Measurements from ENCODE around the gene PRDX2.

Gene PRDX2

GRCh38 chr19:12792853-12793289, 8.7 kb downstream of the PRDX2 start:
- no peak for DNase-seq (ENCODE audit: low read depth in 1 of 2, low spot score in 1 of 2)

- peak; percentile 60 to 61 for DNase-seq (ENCODE audit: low read depth in 1 of 2, low spot score in 1 of 2)
Measured at GRCh38 chr19:12792051-12792852, 9.3 kb downstream of the PRDX2 start.

GRCh38 chr19:12791345-12792050, 10.1 kb downstream of the PRDX2 start, which contains the start of gene JUNB:
Gene JUNB, plus strand, starts transcription at chr19:12791486. Its CDS starts 286 bp downstream, at chr19:12791772.
- peak; percentile 94 to 96 for DNase-seq (ENCODE audit: low read depth in 1 of 2, low spot score in 1 of 2)

GRCh38 chr19:12790628-12791344, 10.8 kb downstream of the PRDX2 start:
- no peak for DNase-seq (ENCODE audit: low read depth in 1 of 2, low spot score in 1 of 2)

GRCh38 chr19:12789904-12790619, 11.5 kb downstream of the PRDX2 start:
- DNase-seq (ENCODE audit: low read depth in 1 of 2, low spot score in 1 of 2), result peak; percentile 71 to 90

- no peak for DNase-seq (ENCODE audit: low read depth in 1 of 2, low spot score in 1 of 2)
Measured at GRCh38 chr19:12789098-12789903, 12.3 kb downstream of the PRDX2 start.

- DNase-seq (ENCODE audit: low read depth in 1 of 2, low spot score in 1 of 2), result peak in 1 of 2 donors; percentile 45
Measured at GRCh38 chr19:12788682-12789097, 12.9 kb downstream of the PRDX2 start.

- DNase-seq (ENCODE audit: low read depth in 1 of 2, low spot score in 1 of 2), result no peak
Measured at GRCh38 chr19:12788042-12788681, 13.4 kb downstream of the PRDX2 start.

- DNase-seq (ENCODE audit: low read depth in 1 of 2, low spot score in 1 of 2), result no peak
Measured at GRCh38 chr19:12787458-12787857, 14.1 kb downstream of the PRDX2 start.

- DNase-seq (ENCODE audit: low read depth in 1 of 2, low spot score in 1 of 2), result no peak
Measured at GRCh38 chr19:12786952-12787351, 14.6 kb downstream of the PRDX2 start.

- DNase-seq (ENCODE audit: low read depth in 1 of 2, low spot score in 1 of 2), result no peak
Measured at GRCh38 chr19:12786141-12786870, 15.3 kb downstream of the PRDX2 start.

- DNase-seq (ENCODE audit: low read depth in 1 of 2, low spot score in 1 of 2), result no peak
Measured at GRCh38 chr19:12785431-12786031, 16.1 kb downstream of the PRDX2 start.

GRCh38 chr19:12784871-12785430, 16.6 kb downstream of the PRDX2 start:
- no peak for DNase-seq (ENCODE audit: low read depth in 1 of 2, low spot score in 1 of 2)

GRCh38 chr19:12784394-12784870, 17.2 kb downstream of the PRDX2 start:
- DNase-seq (ENCODE audit: low read depth in 1 of 2, low spot score in 1 of 2), result no peak

- no peak for DNase-seq (ENCODE audit: low read depth in 1 of 2, low spot score in 1 of 2)
Measured at GRCh38 chr19:12783849-12784393, 17.7 kb downstream of the PRDX2 start.

GRCh38 chr19:12783291-12783848, 18.2 kb downstream of the PRDX2 start:
- DNase-seq (ENCODE audit: low read depth in 1 of 2, low spot score in 1 of 2), result no peak
